Kidney epithelial cell (primary cell): Measurements from ENCODE around the gene TENM3. TPM values are rescaled to one million over a fixed set of nuclear protein-coding genes. Genes with fewer than 3 reads are reported as not detected.

Experiments
- DNase-seq: peaks from one replicate; pipeline ENCODE4 v3.0.0-alpha.2; 2010; ENCODE audit warnings: low read depth
- H3K27me3 ChIP-seq: 2 replicates; pipeline ENCODE4 v1.6.0; 2011; ENCODE audit warnings: low read length; ENCODE audit not compliant: control insufficient read depth, insufficient read depth
- H3K36me3 ChIP-seq: 2 replicates; pipeline ENCODE4 v1.5.1; 2011; ENCODE audit warnings: low read length; ENCODE audit not compliant: control insufficient read depth, insufficient read depth
- H3K4me3 ChIP-seq: 2 replicates; pipeline ENCODE4 v1.5.1; 2011; ENCODE audit warnings: low read depth, mild to moderate bottlenecking, control low read depth, low read length
- total RNA-seq: library from RNA; depleted of rRNA; stranded (reverse); fragments of >200 nt; gene quantifications from 2 replicates; pipeline ENCODE4 v1.2.3, GENCODE V29; 2015
- TF ChIP-seq, protein P1 (sequence below): IDR thresholded peaks from 2 replicates; pipeline ENCODE4 v1.5.1; 2011; ENCODE audit warnings: mild to moderate bottlenecking, moderate library complexity, low read length, control low read depth, inconsistent platforms; ENCODE audit not compliant: insufficient read depth, poor library complexity, severe bottlenecking

TENM3 gene
- total RNA-seq, 1 donor from 2014 or later: 11.2 TPM

DNA sequence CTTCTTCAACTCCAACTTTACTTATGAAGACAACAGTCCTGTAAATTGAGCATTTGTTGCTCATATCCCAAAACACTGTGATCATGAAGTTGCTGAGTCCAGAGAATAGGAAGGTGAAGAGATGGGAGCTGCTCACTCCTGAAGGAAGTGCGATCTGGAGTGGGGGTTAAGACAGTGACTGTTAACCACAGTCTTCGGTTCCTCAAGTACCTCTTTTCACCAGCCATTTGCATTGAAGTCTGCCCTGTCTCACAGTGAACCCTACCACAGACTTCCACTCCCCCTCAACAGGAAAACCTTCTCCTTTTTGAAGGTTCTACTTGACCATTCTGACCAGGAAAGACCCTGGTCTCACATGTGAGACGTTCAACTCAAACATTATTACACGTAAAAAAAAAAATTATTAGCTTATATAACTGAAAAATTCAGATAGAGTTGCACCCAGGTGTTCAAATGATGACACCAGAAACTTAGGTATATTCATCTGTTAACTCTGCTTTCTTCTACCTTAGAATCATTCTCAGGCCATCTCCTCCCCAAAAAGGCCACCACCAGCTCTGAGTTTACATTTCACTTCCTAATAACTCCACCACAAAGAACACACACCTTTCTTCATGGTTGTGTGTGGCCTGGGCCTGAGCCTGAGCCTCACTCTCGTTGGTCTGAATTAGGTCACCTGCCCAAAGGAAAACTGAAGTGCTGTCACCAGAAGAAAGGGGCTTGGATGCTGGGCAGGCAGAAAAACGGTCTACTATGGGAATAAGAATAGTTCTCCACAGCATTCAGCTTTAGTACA, 474.8 kb downstream of the TENM3 start:
- H3K27me3 ChIP-seq: no peaks in the 10 kb centered on the region
- H3K4me3 ChIP-seq: no peak overlapping the region
- no peak for DNase-seq
- H3K36me3 ChIP-seq: no peaks in the 10 kb centered on the region
- TF ChIP-seq, protein P1, sequence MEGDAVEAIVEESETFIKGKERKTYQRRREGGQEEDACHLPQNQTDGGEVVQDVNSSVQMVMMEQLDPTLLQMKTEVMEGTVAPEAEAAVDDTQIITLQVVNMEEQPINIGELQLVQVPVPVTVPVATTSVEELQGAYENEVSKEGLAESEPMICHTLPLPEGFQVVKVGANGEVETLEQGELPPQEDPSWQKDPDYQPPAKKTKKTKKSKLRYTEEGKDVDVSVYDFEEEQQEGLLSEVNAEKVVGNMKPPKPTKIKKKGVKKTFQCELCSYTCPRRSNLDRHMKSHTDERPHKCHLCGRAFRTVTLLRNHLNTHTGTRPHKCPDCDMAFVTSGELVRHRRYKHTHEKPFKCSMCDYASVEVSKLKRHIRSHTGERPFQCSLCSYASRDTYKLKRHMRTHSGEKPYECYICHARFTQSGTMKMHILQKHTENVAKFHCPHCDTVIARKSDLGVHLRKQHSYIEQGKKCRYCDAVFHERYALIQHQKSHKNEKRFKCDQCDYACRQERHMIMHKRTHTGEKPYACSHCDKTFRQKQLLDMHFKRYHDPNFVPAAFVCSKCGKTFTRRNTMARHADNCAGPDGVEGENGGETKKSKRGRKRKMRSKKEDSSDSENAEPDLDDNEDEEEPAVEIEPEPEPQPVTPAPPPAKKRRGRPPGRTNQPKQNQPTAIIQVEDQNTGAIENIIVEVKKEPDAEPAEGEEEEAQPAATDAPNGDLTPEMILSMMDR: no peak

GRCh38 chr4:182724414-182724813, 481.2 kb downstream of the TENM3 start:
- H3K4me3 ChIP-seq: no peak overlapping the region
- no peaks in the 10 kb centered on the region for H3K36me3 ChIP-seq
- H3K27me3 ChIP-seq: no peaks in the 10 kb centered on the region
- no peak for DNase-seq
- TF ChIP-seq, protein P1: no peak

GRCh38 chr4:182729516-182729915, 486.3 kb downstream of the TENM3 start:
- Histone ChIP-seq H3K4me3 (no peak overlapping the region), H3K36me3 (no peaks in the 10 kb centered on the region), H3K27me3 (no peaks in the 10 kb centered on the region)
- no peak for DNase-seq
- TF ChIP-seq, protein P1: no peak

DNA sequence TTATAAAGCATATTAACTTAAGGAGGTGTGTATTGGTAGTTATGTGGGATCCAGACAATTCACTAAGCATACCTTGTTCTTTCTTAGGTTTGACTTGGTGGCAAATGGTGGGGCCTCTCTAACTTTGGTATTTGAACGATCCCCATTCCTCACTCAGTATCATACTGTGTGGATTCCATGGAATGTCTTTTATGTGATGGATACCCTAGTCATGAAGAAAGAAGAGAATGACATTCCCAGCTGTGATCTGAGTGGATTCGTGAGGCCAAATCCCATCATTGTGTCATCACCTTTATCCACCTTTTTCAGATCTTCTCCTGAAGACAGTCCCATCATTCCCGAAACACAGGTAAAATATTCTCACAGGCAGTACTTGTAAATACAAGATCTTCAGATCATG, 487.6 kb downstream of the TENM3 start:
- Histone ChIP-seq H3K4me3 (no peak overlapping the region), H3K36me3 (no peaks in the 10 kb centered on the region), H3K27me3 (no peaks in the 10 kb centered on the region)
- TF ChIP-seq, protein P1: no peak
- DNase-seq: no peak

GRCh38 chr4:182736207-182736606, 493.0 kb downstream of the TENM3 start:
- TF ChIP-seq, protein P1: no peak
- no peaks in the 10 kb centered on the region for H3K27me3 ChIP-seq
- DNase-seq: no peak
- H3K36me3 ChIP-seq: no peaks in the 10 kb centered on the region
- no peak overlapping the region for H3K4me3 ChIP-seq
